Stomach smooth muscle (tissue), 2 donors: ENCODE data around the gene GYG1.

ENCODE experiments used
- H3K27ac ChIP-seq: one replicate; pipeline ENCODE4 v1.7.0; 2013; ENCODE audit warnings: mild to moderate bottlenecking, low read length, inconsistent platforms
- H3K27me3 ChIP-seq, 2 donors: one replicate each; pipeline ENCODE4 v1.7.0; 2013; ENCODE audit warnings: low read length in 2 of 2; ENCODE audit not compliant: insufficient read depth in 2 of 2, control insufficient read depth in 1 of 2
- H3K36me3 ChIP-seq, 2 donors: one replicate each; pipeline ENCODE4 v1.7.0; 2013; ENCODE audit warnings: low read length in 2 of 2; ENCODE audit not compliant: control insufficient read depth in 2 of 2, insufficient read depth in 2 of 2
- H3K4me1 ChIP-seq: one replicate; pipeline ENCODE4 v1.7.0; 2013; ENCODE audit warnings: low read length; ENCODE audit not compliant: control insufficient read depth, insufficient read depth
- H3K4me3 ChIP-seq, 2 donors: one replicate each; pipeline ENCODE4 v1.7.0; 2013; ENCODE audit warnings: low read length in 2 of 2
- H3K9ac ChIP-seq, 2 donors: one replicate each; pipeline ENCODE4 v1.7.0; 2013; ENCODE audit warnings: low read length in 2 of 2, mild to moderate bottlenecking in 1 of 2
- H3K9me3 ChIP-seq, 2 donors: one replicate each; pipeline ENCODE4 v1.7.0; 2013; ENCODE audit warnings: low read length in 2 of 2; ENCODE audit not compliant: control insufficient read depth in 2 of 2
- donor health status: healthy.
- donor health status: Pancreatic carcinoma.

GYG1 gene

GRCh38 chr3:149016669-149017541, 25.6 kb downstream of the GYG1 start:
- peak overlapping the region in 1 of 2 donors; percentile 5 for H3K4me3 ChIP-seq
- H3K27ac ChIP-seq = no peak overlapping the region
- H3K27me3 ChIP-seq = no peaks in the 10 kb centered on the region
- H3K4me1 ChIP-seq = peaks cover 23% of the 10 kb centered on the region
- peaks cover 12 to 27% of the 10 kb centered on the region in 2 donors for H3K36me3 ChIP-seq
- no peaks in the 10 kb centered on the region for H3K9me3 ChIP-seq
- no peak overlapping the region for H3K9ac ChIP-seq

GRCh38 chr3:149018247-149018646, 26.9 kb downstream of the GYG1 start:
- H3K27ac ChIP-seq = no peak overlapping the region
- H3K27me3 ChIP-seq = no peaks in the 10 kb centered on the region
- no peaks in the 10 kb centered on the region for H3K9me3 ChIP-seq
- H3K9ac ChIP-seq = no peak overlapping the region
- H3K4me1 ChIP-seq = peaks cover 23% of the 10 kb centered on the region
- H3K36me3 ChIP-seq = peaks cover 9 to 25% of the 10 kb centered on the region in 2 donors
- no peak overlapping the region for H3K4me3 ChIP-seq

- Histone ChIP-seq H3K36me3 (peaks cover 6 to 19% of the 10 kb centered on the region in 2 donors), H3K27me3 (no peaks in the 10 kb centered on the region), H3K4me3 (no peak overlapping the region), H3K9ac (no peak overlapping the region), H3K9me3 (no peaks in the 10 kb centered on the region), H3K27ac (peak overlapping the region; percentile 19), H3K4me1 (peaks cover 23% of the 10 kb centered on the region)
Observed at GRCh38 chr3:149019580-149019979, 28.2 kb downstream of the GYG1 start.

- Histone ChIP-seq H3K9ac (no peak overlapping the region), H3K4me1 (peaks cover 23% of the 10 kb centered on the region), H3K36me3 (peaks cover 12 to 24% of the 10 kb centered on the region in 2 donors), H3K4me3 (no peak overlapping the region), H3K27ac (peak overlapping the region; percentile 19), H3K9me3 (no peaks in the 10 kb centered on the region), H3K27me3 (no peaks in the 10 kb centered on the region)
Observed at GRCh38 chr3:149020196-149020838, 29.0 kb downstream of the GYG1 start.

GRCh38 chr3:149020839-149021252, 29.5 kb downstream of the GYG1 start:
- Histone ChIP-seq H3K4me3 (no peak overlapping the region), H3K4me1 (peaks cover 23% of the 10 kb centered on the region), H3K36me3 (peaks cover 15 to 20% of the 10 kb centered on the region in 2 donors), H3K9ac (no peak overlapping the region), H3K9me3 (no peaks in the 10 kb centered on the region), H3K27ac (no peak overlapping the region), H3K27me3 (no peaks in the 10 kb centered on the region)

GRCh38 chr3:149021830-149022229, 30.5 kb downstream of the GYG1 start:
- H3K4me1 ChIP-seq = peaks cover 18% of the 10 kb centered on the region

GRCh38 chr3:149023951-149024350, 32.6 kb downstream of the GYG1 start:
- Histone ChIP-seq H3K27me3 (no peaks in the 10 kb centered on the region), H3K9ac (no peak overlapping the region), H3K4me3 (no peak overlapping the region), H3K27ac (peak overlapping the region; percentile 3), H3K36me3 (peaks cover 22 to 33% of the 10 kb centered on the region in 2 donors), H3K4me1 (peaks cover 17% of the 10 kb centered on the region), H3K9me3 (no peaks in the 10 kb centered on the region)

More at GRCh38 chr3:149021830-149022229, 30.5 kb downstream of the GYG1 start:
- Histone ChIP-seq H3K27ac (no peak overlapping the region), H3K27me3 (no peaks in the 10 kb centered on the region), H3K9ac (no peak overlapping the region), H3K4me3 (no peak overlapping the region), H3K36me3 (peaks cover 21 to 23% of the 10 kb centered on the region in 2 donors), H3K9me3 (no peaks in the 10 kb centered on the region)

GRCh38 chr3:149026718-149027117, 35.4 kb downstream of the GYG1 start:
- H3K27me3 ChIP-seq = no peaks in the 10 kb centered on the region
- peaks cover 20 to 36% of the 10 kb centered on the region in 2 donors for H3K36me3 ChIP-seq
- H3K9me3 ChIP-seq = no peaks in the 10 kb centered on the region

GRCh38 chr3:149031096-149031495, 39.8 kb downstream of the GYG1 start:
- Histone ChIP-seq H3K4me1 (peaks cover 3% of the 10 kb centered on the region), H3K9me3 (no peaks in the 10 kb centered on the region), H3K27ac (no peak overlapping the region), H3K4me3 (no peak overlapping the region), H3K9ac (no peak overlapping the region), H3K36me3 (peaks cover 8 to 20% of the 10 kb centered on the region in 2 donors), H3K27me3 (no peaks in the 10 kb centered on the region)

More at GRCh38 chr3:149026718-149027117, 35.4 kb downstream of the GYG1 start:
- Histone ChIP-seq H3K4me3 (no peak overlapping the region), H3K9ac (no peak overlapping the region), H3K4me1 (peaks cover 5% of the 10 kb centered on the region), H3K27ac (no peak overlapping the region)

- H3K36me3 ChIP-seq = peaks cover 4 to 12% of the 10 kb centered on the region in 2 donors
Observed at GRCh38 chr3:149037684-149038083, 46.3 kb downstream of the GYG1 start.

More at GRCh38 chr3:149037684-149038083, 46.3 kb downstream of the GYG1 start:
- Histone ChIP-seq H3K9ac (no peak overlapping the region), H3K4me1 (no peaks in the 10 kb centered on the region), H3K4me3 (no peak overlapping the region), H3K27ac (no peak overlapping the region), H3K9me3 (no peaks in the 10 kb centered on the region), H3K27me3 (no peaks in the 10 kb centered on the region)
